IPS-11a (cell line): ENCODE data around the gene CD1D.
A peak's percentile ranks its signal among the peaks of the same experiment; 100 is the strongest.
"Not testable (repeated sequence)": the region's sequence is repeated elsewhere in the genome, so short reads cannot be mapped to it uniquely, and the experiment has no call there.

Experiments used
- H3K4me3 ChIP-seq: one replicate; pipeline ENCODE4 v1.5.1; 2013; ENCODE audit warnings: low read depth, low read length, control low read depth

The CD1D gene

DNA sequence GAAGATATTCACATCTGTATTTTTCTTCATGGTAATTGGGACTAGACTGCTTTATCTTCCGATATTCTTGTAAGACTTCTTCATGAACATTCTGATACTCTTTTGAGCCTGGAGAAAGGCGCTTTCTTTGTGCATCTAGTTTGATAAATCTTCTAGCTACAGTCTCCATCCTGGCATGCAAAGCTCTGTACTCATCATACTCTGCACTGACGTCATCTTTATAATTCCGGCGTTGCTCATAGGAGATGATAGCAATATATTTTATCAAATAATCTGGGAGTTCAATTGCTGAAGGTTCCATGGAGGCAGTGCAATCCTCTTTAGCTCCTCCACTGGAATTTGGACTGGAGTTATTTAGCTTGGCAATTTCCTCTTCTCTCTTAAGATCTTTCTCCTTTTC lies 4.8 kb upstream of the CD1D start:
- not testable (repeated sequence) for H3K4me3 ChIP-seq

- H3K4me3 ChIP-seq = no peak overlapping the region
These were observed 4.3 kb upstream of the CD1D start for GRCh38 chr1:158176399-158176798.

- H3K4me3 ChIP-seq = not testable (repeated sequence)
These were observed 3.6 kb upstream of the CD1D start for GRCh38 chr1:158176849-158177699.

GRCh38 chr1:158177700-158178450 lies 2.8 kb upstream of the CD1D start:
- H3K4me3 ChIP-seq = no peak overlapping the region

DNA sequence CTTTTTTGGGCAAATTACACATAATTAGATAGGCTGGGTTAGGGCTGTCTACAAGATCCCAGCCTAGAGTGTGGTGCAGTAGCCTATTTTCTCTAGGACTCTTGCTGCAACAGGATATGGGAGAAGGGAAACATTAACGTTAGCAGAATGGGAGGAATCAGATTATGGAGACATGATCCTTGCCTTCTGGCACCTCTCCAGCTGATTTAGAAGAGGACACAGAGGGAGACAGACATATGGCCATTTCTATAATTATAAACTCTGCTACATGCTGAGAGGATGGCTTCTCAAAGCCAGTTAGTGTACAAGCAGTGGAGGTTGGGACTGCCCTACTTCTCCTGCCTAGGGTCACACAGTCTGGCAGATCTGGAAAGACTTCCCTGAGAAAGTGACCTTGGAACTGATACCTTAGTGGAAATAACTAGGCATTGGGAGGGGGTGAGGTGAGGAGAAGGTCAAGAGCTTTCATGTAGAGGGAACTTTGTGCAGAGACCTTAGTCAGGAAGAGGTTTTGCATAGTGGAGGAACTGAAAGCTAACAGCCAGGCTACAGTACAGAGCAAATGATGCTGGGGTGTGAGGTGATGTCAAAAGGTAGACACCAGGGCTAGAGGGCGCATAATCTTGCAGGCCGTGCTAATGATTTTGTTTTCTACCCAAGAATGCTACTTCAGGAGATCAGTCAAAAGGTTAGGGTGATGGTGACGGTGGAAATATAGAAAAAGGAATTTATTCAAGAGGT lies 1.2 kb upstream of the CD1D start:
- no peak overlapping the region for H3K4me3 ChIP-seq

GRCh38 chr1:158181577-158181922 lies 855 bp downstream of the CD1D start:
- peak overlapping the region; percentile 40 for H3K4me3 ChIP-seq

DNA sequence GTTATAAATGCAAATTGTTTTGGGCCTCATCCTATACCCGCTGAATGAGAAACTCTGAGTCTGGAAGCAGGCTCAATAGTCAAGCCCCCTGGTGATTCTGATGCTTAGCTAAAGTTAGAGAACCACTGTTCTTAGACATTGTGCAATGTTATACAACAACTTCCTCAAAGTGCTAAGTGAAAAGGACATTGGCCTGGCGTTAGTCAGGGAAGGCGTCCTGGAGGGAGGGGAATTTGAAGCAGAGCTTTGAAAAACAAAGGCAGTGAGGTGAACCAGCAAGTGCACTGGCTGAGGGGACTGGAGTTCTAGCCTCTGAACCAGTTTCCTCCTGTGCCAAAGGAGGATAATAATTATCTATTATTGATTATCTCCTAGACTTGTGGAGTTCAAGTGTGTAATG lies 5.1 kb downstream of the CD1D start:
- H3K4me3 ChIP-seq = no peak overlapping the region

GRCh38 chr1:158186180-158186579 lies 5.5 kb downstream of the CD1D start:
- no peak overlapping the region for H3K4me3 ChIP-seq

- no peak overlapping the region for H3K4me3 ChIP-seq
These were observed 7.9 kb downstream of the CD1D start for GRCh38 chr1:158188611-158189010.

- H3K4me3 ChIP-seq = no peak overlapping the region
These were observed 8.9 kb downstream of the CD1D start for GRCh38 chr1:158189624-158190023.

- no peak overlapping the region for H3K4me3 ChIP-seq
These were observed 10.6 kb downstream of the CD1D start for GRCh38 chr1:158191299-158191698.

DNA sequence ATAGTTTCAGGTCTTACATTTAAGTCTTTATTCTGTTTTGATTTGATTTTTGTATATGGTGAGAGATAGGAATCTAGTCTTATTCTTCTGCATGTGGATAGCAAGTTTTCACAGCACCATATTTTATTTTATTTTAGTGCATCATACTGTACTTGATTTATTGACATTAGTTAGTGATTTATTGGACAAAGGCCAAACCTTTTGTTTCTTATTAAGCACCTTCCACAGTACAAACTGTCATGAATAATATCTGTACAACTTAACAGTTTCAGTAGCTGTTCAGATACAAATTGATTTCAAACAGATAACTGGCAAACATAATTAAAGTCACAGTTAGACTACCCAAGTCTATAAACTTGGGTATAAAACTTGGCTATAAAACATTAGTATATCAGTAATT lies 15.8 kb downstream of the CD1D start:
- no peak overlapping the region for H3K4me3 ChIP-seq

DNA sequence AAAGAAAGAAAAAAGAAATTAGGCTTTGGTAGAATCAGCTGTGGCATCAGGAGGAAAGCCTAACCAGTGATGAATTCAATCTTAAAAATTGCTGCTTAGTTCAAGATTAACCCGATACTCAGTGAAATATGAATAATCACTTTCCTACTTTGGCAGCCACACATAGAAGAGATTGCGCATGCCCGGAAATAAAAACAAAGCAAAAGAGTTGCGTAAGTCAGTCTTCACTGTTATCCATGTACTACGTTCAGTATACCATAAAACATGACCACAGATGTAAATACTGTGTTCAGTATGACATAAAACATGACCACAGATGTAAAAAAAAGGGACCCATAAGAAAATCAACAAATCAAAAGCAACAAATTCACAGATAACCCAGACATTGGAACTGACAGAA lies 19.2 kb downstream of the CD1D start:
- H3K4me3 ChIP-seq = no peak overlapping the region

DNA sequence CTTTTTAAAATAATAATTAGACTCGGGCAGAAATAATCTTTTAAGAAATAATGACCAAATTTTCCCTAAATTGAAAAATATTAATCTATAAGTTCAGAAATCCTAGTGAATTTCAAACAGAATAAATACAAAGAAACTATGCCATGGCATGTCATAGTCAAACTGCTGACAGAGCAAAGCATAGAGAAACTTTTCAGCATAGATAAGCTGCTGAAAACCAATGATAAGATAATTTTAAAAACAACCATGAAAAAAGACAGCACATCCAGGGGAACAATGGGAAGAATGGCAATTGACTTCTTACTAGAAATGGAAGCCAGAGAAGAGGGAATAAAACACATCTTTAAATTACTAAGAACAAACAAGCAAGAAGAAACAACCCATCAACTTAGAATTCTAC lies 19.8 kb downstream of the CD1D start:
- H3K4me3 ChIP-seq = no peak overlapping the region

- no peak overlapping the region for H3K4me3 ChIP-seq
These were observed 23.2 kb downstream of the CD1D start for GRCh38 chr1:158203693-158204457.

DNA sequence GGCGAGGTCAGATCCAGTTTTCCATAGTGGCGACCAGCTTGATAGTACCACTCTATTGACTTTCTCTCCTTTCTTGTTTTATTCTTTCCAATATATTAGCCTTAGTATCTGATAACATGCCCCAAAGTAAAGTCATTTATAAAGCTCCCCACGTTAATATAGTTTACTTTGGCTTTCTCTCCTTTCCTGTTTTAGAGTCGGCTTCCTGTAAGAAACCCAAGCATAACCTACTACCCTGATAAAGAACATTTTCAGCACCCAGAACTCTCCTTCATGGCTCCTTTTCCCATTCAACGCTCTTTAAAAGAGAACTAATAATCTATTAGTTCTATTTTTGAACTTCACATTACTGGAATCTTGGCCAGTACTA lies 23.7 kb downstream of the CD1D start:
- H3K4me3 ChIP-seq = no peak overlapping the region

DNA sequence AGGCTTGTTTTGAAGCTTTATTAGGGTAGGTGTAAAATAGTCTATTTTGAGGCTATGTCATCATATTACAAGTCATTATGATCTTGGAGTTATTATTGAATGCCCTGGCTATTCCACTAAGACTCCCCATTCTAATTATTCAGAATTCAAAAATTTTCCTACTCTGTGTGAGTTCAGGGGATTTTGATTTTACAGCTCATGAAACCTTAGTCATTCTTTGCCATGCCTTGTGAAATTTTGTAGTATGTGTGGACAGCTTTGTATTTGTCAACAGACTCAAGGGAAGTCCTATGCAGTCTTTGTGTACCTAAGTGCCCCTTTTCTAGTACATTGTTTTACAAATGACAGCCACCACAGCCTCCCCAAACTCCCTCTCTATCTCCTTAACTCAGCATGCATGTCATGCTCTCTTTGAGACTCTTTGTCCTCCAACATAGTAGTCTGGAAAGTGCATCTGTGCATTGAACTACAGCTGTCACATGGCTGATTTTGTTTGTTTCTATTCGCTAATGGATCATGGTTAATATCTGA lies 28.0 kb downstream of the CD1D start:
- H3K4me3 ChIP-seq = no peak overlapping the region

DNA sequence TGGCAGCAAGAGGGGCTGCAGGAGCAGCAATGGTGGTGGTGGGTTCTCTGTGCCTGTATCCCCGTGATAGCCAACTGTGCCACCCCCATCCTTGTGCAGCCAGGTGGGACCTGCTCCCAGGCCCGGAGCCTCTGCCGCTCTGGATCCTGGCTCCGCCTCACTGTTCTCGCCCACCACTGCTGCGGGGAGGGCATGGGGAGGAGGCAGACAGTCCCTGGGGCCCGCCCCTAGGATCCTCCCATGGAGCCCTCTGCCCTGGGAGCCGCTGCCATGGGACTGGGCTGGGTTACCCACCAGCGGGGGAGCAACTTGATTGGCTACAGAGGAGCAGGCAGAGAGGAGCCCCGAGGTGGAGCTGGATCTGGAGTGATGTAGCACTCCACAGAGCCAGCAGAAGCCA lies 31.6 kb downstream of the CD1D start:
- H3K4me3 ChIP-seq = no peak overlapping the region

- not testable (repeated sequence) for H3K4me3 ChIP-seq
These were observed 42.8 kb downstream of the CD1D start for GRCh38 chr1:158223445-158223844.

DNA sequence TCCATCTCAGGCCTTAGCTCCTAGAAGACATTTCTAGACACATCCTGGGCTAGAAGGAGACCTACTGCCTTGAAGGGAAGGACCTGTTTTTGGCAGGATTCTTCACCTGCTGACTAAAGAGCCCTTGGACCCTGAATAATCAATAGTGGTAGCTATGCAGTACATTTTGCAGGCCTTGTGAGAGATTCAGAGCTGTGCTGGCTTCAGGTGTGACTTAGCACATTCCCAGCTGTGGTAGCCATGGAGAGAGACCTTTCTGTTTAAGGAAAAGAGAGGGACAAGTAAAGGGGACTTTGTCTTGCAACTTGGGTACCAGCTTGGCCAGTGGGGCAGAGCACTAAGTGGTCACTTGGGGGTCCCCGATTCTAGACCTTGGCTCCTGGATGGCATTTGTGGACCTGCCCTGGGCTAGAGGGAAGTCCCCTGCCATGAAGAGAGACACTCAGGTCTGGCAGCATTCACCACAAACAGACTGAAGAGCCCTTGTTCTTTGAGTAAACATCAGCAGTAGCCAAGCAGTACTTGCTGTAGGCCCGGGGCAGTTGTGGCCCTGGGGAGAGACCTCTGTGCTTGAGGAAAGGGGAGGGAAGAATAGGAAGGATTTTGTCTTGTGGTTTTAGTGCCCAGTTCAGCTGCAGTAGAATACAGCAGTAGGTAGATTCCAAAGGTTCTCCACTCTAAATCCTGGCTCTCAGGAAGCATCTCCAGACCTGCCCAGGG lies 47.4 kb downstream of the CD1D start:
- H3K4me3 ChIP-seq = no peak overlapping the region
